Putamen (tissue), 1 donor: ENCODE results near the gene ARHGEF10L.
A peak's percentile ranks its signal among the peaks of the same experiment; 100 is the strongest.
"Not testable (repeated sequence)": the region's sequence is repeated elsewhere in the genome, so short reads cannot be mapped to it uniquely, and the experiment has no call there.

Experiments
- DNase-seq: peaks from one replicate; pipeline ENCODE4 v3.0.0-alpha.2; 2016; ENCODE audit warnings: low spot score

The ARHGEF10L gene

GRCh38 chr1:17743925-17744324, 204.4 kb downstream of the ARHGEF10L start:
- no peak for DNase-seq

- no peak for DNase-seq
Measured at GRCh38 chr1:17744666-17745478, 205.4 kb downstream of the ARHGEF10L start.

GRCh38 chr1:17745479-17745955, 206.0 kb downstream of the ARHGEF10L start:
- DNase-seq: peak; percentile 34

GRCh38 chr1:17746281-17746680, 206.8 kb downstream of the ARHGEF10L start:
- DNase-seq: not testable (repeated sequence)

- DNase-seq: no peak
Measured at GRCh38 chr1:17746920-17747319, 207.4 kb downstream of the ARHGEF10L start.
